LNCAP (cell line): ENCODE measurements around the gene APEX2.

Source experiments
- TF ChIP-seq, protein P1 (sequence below): fragments of 450-650 bp; IDR thresholded peaks from 2 replicates; pipeline ENCODE4 v1.5.1; 2017; ENCODE audit warnings: mild to moderate bottlenecking

The APEX2 gene

DNA sequence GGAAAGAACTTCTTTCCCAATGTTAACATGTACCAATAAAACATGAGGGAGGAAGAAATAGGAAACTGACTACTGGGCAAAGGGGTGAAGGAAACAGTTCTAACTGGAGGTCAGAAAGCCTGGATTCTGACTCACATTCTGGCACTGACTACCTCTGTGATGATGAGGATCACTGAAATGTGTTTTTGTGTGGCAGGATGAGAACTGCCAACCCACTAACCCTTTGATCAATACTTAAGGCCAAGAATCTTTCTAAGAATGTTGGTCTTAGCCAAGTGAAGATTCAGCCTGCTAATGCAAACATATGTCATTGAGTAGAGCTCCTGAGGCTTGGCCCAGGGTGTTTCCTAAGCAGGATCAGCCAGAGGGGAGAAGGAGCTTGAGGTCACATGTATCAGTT lies 26.0 kb downstream of the APEX2 start:
- TF ChIP-seq, protein P1, sequence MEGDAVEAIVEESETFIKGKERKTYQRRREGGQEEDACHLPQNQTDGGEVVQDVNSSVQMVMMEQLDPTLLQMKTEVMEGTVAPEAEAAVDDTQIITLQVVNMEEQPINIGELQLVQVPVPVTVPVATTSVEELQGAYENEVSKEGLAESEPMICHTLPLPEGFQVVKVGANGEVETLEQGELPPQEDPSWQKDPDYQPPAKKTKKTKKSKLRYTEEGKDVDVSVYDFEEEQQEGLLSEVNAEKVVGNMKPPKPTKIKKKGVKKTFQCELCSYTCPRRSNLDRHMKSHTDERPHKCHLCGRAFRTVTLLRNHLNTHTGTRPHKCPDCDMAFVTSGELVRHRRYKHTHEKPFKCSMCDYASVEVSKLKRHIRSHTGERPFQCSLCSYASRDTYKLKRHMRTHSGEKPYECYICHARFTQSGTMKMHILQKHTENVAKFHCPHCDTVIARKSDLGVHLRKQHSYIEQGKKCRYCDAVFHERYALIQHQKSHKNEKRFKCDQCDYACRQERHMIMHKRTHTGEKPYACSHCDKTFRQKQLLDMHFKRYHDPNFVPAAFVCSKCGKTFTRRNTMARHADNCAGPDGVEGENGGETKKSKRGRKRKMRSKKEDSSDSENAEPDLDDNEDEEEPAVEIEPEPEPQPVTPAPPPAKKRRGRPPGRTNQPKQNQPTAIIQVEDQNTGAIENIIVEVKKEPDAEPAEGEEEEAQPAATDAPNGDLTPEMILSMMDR: no peak

DNA sequence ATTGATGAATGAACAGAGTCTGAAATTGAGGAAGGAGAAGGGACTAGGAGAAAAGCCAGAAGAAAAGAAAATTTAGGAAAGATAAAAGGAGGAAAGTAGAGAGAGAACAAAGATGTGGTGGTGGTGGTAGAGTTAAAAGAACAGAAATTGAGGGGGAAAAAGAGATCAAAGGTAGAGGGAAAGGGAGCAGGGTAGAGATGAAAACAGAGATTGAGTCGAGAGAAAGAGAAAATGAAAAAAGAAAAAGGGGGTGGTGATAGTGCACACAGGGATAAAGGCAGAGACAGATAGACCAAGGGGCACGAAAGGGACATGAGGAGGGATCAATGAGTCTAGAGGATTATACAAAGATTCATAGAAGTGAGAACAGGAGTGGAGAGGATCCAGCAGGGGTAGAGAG lies 26.7 kb downstream of the APEX2 start:
- TF ChIP-seq, protein P1: no peak

DNA sequence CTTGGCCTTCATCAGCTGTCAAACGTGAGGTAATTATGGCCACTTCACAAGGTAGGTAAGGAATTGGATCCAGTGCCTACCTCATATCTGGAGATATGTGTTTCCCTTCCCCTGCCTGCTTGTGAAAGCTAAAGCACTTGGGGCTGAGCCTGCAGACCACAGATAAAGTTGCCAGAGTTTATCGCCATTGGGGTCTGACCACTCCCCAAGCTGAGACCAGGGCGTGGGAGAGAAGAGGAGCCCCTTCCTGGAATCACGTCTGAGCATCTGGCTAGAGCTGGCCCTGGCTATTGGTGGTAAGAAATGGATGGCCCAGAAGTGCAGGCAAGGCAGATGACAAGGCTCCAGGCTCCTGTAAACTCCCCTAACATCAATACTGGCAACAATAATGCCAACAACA lies 27.9 kb downstream of the APEX2 start:
- TF ChIP-seq, protein P1: no peak

DNA sequence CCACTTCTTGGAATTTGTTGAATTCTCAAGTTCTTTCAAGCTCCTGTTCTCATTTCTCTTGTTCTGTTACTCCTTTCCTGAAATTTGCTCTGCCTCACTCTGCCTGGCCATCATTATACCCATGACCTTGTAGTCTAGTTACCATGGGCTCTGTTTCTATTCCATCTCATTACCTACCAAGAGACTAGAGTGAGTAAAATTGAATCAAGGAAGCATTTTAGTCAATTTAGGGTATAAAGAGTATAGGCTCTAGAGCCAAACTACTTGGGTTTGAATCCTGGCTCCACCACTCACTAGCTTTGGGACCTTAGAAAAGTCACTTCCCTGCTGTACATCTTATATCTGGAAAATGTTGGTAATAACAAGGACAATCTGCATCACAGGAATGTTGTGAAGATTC lies 28.4 kb downstream of the APEX2 start:
- TF ChIP-seq, protein P1: no peak

DNA sequence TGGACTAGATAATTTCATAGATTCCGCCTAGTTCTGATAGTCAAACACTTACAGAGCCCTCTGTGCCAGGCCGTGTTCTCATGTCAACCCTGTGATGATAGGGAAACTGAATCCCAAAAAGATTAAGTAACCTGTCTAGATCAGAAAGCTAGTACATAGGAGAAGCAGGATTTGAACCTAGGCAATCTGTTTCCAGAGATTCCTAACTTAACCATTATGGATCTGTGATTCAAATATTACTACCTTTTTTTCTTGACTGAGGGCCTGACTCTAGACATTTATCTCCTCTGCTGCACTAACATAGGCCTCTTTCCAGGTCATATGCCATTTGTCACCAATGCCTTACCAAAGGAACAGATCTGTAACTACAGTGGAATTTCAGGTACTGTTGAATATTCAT lies 29.1 kb downstream of the APEX2 start:
- TF ChIP-seq, protein P1: no peak

DNA sequence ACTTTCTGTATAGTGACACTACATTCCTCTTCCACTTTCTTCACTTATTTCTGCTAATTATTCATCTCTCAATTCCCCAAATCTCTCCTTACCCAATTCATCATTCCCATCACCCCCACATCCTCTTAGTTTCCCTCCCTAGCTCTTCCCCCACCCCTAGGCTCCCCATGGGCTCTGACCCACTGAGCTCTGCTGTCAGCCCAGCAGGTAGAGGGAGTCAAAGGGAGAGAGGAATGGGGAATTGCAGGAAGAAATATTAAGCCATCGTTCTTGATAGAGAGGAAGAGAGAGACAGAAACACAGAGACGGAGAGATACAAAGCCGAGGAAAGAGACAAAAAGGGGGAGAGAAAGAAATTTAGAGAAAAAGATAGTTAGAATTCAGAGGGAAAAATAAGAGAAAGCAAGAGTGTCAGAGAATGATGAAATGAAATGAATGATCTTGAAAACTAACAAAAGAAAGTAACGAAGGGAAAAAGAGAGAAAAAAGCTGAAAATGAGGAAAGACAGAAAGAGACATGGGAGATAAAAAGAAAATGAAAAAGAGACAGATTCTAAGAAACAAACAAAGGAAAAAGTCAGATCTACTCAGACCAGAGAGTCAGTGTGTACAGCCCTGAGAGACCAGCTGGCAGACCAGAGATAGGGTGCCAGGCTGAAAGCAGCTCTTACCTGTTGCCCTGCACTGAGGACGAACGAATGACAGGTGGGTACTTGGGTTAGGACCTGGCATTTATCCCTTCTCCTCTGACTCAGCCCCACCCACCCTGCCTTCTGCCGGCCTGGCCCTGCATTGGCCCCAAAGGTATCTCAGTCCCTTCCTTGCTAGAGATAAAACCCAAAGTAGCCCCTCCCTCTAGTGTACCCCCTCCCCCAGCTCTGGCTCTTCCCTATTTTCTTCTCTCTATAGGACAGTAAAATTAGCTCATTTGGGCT lies 30.4 kb downstream of the APEX2 start, which contains the start of gene ALAS2:
ALAS2 (minus strand) TSS at position 707 of the 935 bp plus-strand sequence. CDS start 4,977 bp downstream, outside the sequence.
- TF ChIP-seq, protein P1: no peak

DNA sequence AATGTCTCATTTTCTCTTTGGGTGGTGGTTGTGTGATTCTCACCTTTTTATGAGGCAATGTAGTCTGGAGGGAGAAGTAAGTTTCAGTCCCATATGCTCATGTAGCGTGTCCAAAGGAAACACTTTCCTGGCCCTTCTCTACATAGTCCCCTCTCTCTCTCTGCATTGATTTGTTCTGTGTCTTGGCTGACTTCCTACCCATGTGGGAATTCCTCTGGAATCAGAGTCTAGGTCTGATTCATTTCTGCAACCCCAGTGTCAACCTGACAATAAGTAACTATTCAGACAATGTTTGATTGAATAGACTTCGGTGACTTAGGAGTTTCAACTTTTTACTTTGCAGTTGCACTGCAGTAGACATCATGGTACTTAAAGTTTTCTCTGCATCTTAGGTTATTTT lies 33.3 kb downstream of the APEX2 start:
- TF ChIP-seq, protein P1: no peak
